HepG2 (cell line): Measurements from ENCODE around the gene DNM1. TPM values are rescaled to one million over a fixed set of nuclear protein-coding genes. Genes with fewer than 3 reads are reported as not detected.

Source experiments
- ATF7 ChIP-seq, 2 experiments: fragments of 450-650 bp in 1 of 2; sonication (generic) in 1 of 2; formaldehyde crosslinking in 1 of 2; IDR thresholded peaks; 2 replicates each; pipeline versions ENCODE4 v1.4.0 to v1.6.1; 2016 to 2020; ENCODE audit warnings: antibody characterized with exemption in 1 of 2, mild to moderate bottlenecking in 1 of 2, missing genetic modification reagents in 1 of 2
- DPF2 ChIP-seq: sonication (generic); formaldehyde crosslinking; IDR thresholded peaks from 2 replicates; pipeline ENCODE4 v1.4.0; 2020; ENCODE audit warnings: mild to moderate bottlenecking, low read depth, missing genetic modification reagents, borderline replicate concordance
- HNF1A ChIP-seq, 2 experiments: sonication (generic) in 1 of 2; formaldehyde crosslinking in 1 of 2; IDR thresholded peaks; 2 replicates each; pipeline versions ENCODE4 v1.4.0 to v1.6.1; 2016 to 2020; ENCODE audit warnings: borderline replicate concordance in 1 of 2, low read depth in 1 of 2, mild to moderate bottlenecking in 1 of 2, missing genetic modification reagents in 1 of 2
- HNF4A ChIP-seq: sonication (generic); formaldehyde crosslinking; IDR thresholded peaks from 2 replicates; pipeline ENCODE4 v1.4.0; 2020; ENCODE audit warnings: missing genetic modification reagents
- HOXA7 ChIP-seq: sonication (generic); formaldehyde crosslinking; IDR thresholded peaks from 2 replicates; pipeline ENCODE4 v1.8.1; 2022; ENCODE audit warnings: mild to moderate bottlenecking, missing genetic modification reagents, moderate library complexity
- ISX ChIP-seq: sonication (generic); formaldehyde crosslinking; conservative IDR thresholded peaks from 2 replicates; pipeline ENCODE4 v1.5.0; 2020; ENCODE audit warnings: missing genetic modification reagents
- MAFG ChIP-seq: sonication (generic); formaldehyde crosslinking; IDR thresholded peaks from 2 replicates; pipeline ENCODE4 v1.5.1; 2020; ENCODE audit warnings: mild to moderate bottlenecking, missing genetic modification reagents
- MTERF4 ChIP-seq: sonication (generic); formaldehyde crosslinking; IDR thresholded peaks from 2 replicates; pipeline ENCODE4 v1.8.0; 2023; ENCODE audit warnings: mild to moderate bottlenecking, missing genetic modification reagents
- RBFOX2 ChIP-seq: fragments of 200-400 bp; formaldehyde crosslinking; IDR thresholded peaks from 2 replicates; pipeline ENCODE4 v1.6.1; 2017; ENCODE audit warnings: low read depth, mild to moderate bottlenecking, low read length
- SRF ChIP-seq: IDR thresholded peaks from 2 replicates; pipeline ENCODE4 v1.6.1; 2011; ENCODE audit warnings: mild to moderate bottlenecking, low read depth, low read length, moderate library complexity
- TARDBP ChIP-seq: sonication (generic); formaldehyde crosslinking; IDR thresholded peaks from 2 replicates; pipeline ENCODE4 v1.8.0; 2022; ENCODE audit warnings: mild to moderate bottlenecking, missing genetic modification reagents
- TEF ChIP-seq: sonication (generic); formaldehyde crosslinking; IDR thresholded peaks from 2 replicates; pipeline ENCODE4 v1.5.0; 2020; ENCODE audit warnings: missing genetic modification reagents
- THAP7 ChIP-seq: sonication (generic); formaldehyde crosslinking; IDR thresholded peaks from 2 replicates; pipeline ENCODE4 v1.8.1; 2023; ENCODE audit warnings: mild to moderate bottlenecking, missing genetic modification reagents
- ZNF558 ChIP-seq: sonication (generic); formaldehyde crosslinking; IDR thresholded peaks from 2 replicates; pipeline ENCODE4 v1.9.0; 2022; ENCODE audit warnings: mild to moderate bottlenecking, missing genetic modification reagents, borderline replicate concordance
- ZNF570 ChIP-seq: sonication (generic); formaldehyde crosslinking; IDR thresholded peaks from 2 replicates; pipeline ENCODE4 v1.4.0; 2020; ENCODE audit warnings: mild to moderate bottlenecking, missing genetic modification reagents, borderline replicate concordance
- ZNF598 ChIP-seq: sonication (generic); formaldehyde crosslinking; IDR thresholded peaks from 2 replicates; pipeline ENCODE4 v1.5.1; 2020; ENCODE audit warnings: mild to moderate bottlenecking, missing genetic modification reagents, borderline replicate concordance
- ZNF777 ChIP-seq: sonication (generic); formaldehyde crosslinking; IDR thresholded peaks from 2 replicates; pipeline ENCODE4 v1.4.0; 2020; ENCODE audit warnings: missing genetic modification reagents
- ZXDC ChIP-seq: sonication (generic); formaldehyde crosslinking; IDR thresholded peaks from 2 replicates; pipeline ENCODE4 v1.5.0; 2020; ENCODE audit warnings: mild to moderate bottlenecking, missing genetic modification reagents
- polyA plus RNA-seq, 8 experiments: library from polyadenylated mRNA; depleted of rRNA in 3 of 8; stranded (reverse) in 7 of 8; unstranded in 1 of 8; fragments of >200 nt; fragmentation: Illumina TruSeq in 4 of 8; extraction: Trizol in 4 of 8; gene quantifications; 2 replicates each; pipeline versions ENCODE4 v1.2.1 to v1.2.3, GENCODE V29; 2011 to 2016; ENCODE audit warnings: low read depth in 4 of 8, missing spikeins in 1 of 8, mixed read lengths in 1 of 8; ENCODE audit not compliant: insufficient read depth in 1 of 8
- total RNA-seq, 5 experiments: library from RNA; depleted of rRNA; stranded (reverse); fragments of >200 nt; fragmentation: Illumina TruSeq; extraction: Trizol; gene quantifications; 2 replicates each; pipeline ENCODE4 v1.2.3, GENCODE V29; 2016; ENCODE audit warnings: low read depth in 1 of 5

Gene DNM1
- total and polyA plus RNA-seq, 2 of the 13 experiments (the other 11 are each of a cell fraction or from before 2014, with no cell fraction given): 0.13 to 0.58 TPM

GRCh38 chr9:128275198-128276007 lies 72.2 kb downstream of the DNM1 start, which contains the start of gene GOLGA2 (continued):
- no peak for TF ChIP-seq ZNF598 (CRISPR knock-in tag)
- TF ChIP-seq ZNF570 (CRISPR knock-in tag): no peak
- TF ChIP-seq MAFG (CRISPR knock-in tag): 0 out of 2 replicates have a peak, but pooled peaks have one; percentile 22
- no peak for TF ChIP-seq SRF
- no peak for TF ChIP-seq ZXDC (CRISPR knock-in tag)
- peak; percentile 48; the same call in 1 of the 2 replicates for TF ChIP-seq ZNF777 (CRISPR knock-in tag)
- no peak for TF ChIP-seq DPF2 (CRISPR knock-in tag)
- peak; percentile 96 for TF ChIP-seq ATF7 (IDR thresholded peaks at IDR 0.05)
- no peak for TF ChIP-seq ATF7 (CRISPR knock-in tag; IDR thresholded peaks at IDR 0.05)
- TF ChIP-seq HNF1A (IDR thresholded peaks at IDR 0.05; ENCODE audit: low read depth): no peak
- no peak; the same call in 1 of the 2 replicates for TF ChIP-seq HNF1A (CRISPR knock-in tag; IDR thresholded peaks at IDR 0.05; ENCODE audit: borderline replicate concordance)
- 0 out of 2 replicates have a peak, but pooled peaks have one; percentile 15 for TF ChIP-seq TARDBP (CRISPR knock-in tag)
- peak; percentile 79 for TF ChIP-seq RBFOX2
- TF ChIP-seq ISX: no peak
- no peak for TF ChIP-seq HOXA7 (CRISPR knock-in tag)
- TF ChIP-seq ZNF558 (CRISPR knock-in tag): 0 out of 2 replicates have a peak, but pooled peaks have one; percentile 5
- 0 out of 2 replicates have a peak, but pooled peaks have one; percentile 42 for TF ChIP-seq THAP7 (CRISPR knock-in tag)
- peak; percentile 32; the same call in 1 of the 2 replicates for TF ChIP-seq MTERF4 (CRISPR knock-in tag)
- 0 out of 2 replicates have a peak, but pooled peaks have one; percentile 17 for TF ChIP-seq TEF
- peak; percentile 30; the same call in 1 of the 2 replicates for TF ChIP-seq HNF4A
